ENCODE measurements around the gene ULBP2.

GRCh38 chr6:149906405-149906804 is 35.4 kb upstream of the ULBP2 start:
- TF ChIP-seq CTCF (IDR thresholded peaks at IDR 0.05) (no peak), ESRRA (CRISPR knock-in tag; IDR thresholded peaks at IDR 0.05; ENCODE audit: borderline replicate concordance) (no peak)
- TF ChIP-seq, protein P1, sequence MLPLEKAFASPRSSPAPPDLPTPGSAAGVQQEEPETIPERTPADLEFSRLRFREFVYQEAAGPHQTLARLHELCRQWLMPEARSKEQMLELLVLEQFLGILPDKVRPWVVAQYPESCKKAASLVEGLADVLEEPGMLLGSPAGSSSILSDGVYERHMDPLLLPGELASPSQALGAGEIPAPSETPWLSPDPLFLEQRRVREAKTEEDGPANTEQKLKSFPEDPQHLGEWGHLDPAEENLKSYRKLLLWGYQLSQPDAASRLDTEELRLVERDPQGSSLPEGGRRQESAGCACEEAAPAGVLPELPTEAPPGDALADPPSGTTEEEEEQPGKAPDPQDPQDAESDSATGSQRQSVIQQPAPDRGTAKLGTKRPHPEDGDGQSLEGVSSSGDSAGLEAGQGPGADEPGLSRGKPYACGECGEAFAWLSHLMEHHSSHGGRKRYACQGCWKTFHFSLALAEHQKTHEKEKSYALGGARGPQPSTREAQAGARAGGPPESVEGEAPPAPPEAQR (CRISPR knock-in tag; IDR thresholded peaks at IDR 0.05): no peak
- TF ChIP-seq, protein P2, sequence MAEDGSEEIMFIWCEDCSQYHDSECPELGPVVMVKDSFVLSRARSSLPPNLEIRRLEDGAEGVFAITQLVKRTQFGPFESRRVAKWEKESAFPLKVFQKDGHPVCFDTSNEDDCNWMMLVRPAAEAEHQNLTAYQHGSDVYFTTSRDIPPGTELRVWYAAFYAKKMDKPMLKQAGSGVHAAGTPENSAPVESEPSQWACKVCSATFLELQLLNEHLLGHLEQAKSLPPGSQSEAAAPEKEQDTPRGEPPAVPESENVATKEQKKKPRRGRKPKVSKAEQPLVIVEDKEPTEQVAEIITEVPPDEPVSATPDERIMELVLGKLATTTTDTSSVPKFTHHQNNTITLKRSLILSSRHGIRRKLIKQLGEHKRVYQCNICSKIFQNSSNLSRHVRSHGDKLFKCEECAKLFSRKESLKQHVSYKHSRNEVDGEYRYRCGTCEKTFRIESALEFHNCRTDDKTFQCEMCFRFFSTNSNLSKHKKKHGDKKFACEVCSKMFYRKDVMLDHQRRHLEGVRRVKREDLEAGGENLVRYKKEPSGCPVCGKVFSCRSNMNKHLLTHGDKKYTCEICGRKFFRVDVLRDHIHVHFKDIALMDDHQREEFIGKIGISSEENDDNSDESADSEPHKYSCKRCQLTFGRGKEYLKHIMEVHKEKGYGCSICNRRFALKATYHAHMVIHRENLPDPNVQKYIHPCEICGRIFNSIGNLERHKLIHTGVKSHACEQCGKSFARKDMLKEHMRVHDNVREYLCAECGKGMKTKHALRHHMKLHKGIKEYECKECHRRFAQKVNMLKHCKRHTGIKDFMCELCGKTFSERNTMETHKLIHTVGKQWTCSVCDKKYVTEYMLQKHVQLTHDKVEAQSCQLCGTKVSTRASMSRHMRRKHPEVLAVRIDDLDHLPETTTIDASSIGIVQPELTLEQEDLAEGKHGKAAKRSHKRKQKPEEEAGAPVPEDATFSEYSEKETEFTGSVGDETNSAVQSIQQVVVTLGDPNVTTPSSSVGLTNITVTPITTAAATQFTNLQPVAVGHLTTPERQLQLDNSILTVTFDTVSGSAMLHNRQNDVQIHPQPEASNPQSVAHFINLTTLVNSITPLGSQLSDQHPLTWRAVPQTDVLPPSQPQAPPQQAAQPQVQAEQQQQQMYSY (CRISPR knock-in tag; IDR thresholded peaks at IDR 0.05): no peak

All from WTC11 (cell line).